Endometrial microvascular endothelial cells (primary cell): ENCODE data around the gene LRRC43. TPM values are rescaled to one million over a fixed set of nuclear protein-coding genes. Genes with fewer than 3 reads are reported as not detected.

Source experiments
- total RNA-seq: library from RNA; depleted of rRNA; stranded (reverse); fragments of >200 nt; gene quantifications from one replicate; pipeline ENCODE4 v1.2.3, GENCODE V29; 2015; ENCODE audit errors: inconsistent ontology term

The LRRC43 gene
- total RNA-seq, 1 donor from 2014 or later, result not detected

Other genes with a start within 250 kb of the LRRC43 start
- 2.7 TPM for gene BCL7A, start 161.2 kb upstream of the LRRC43 start, total RNA-seq
- 13.6 TPM for gene MLXIP, start 104.4 kb upstream of the LRRC43 start, total RNA-seq
- gene IL31, start 8.9 kb upstream of the LRRC43 start, total RNA-seq, result not detected
- gene B3GNT4, start 20.6 kb downstream of the LRRC43 start, total RNA-seq, result not detected
- 71.0 TPM for gene DIABLO, start 42.9 kb downstream of the LRRC43 start, total RNA-seq
- 23.9 TPM for gene VPS33A, start 83.4 kb downstream of the LRRC43 start, total RNA-seq
- gene CLIP1, start 239.5 kb downstream of the LRRC43 start, total RNA-seq, result 31.7 TPM